GM12878 (cell line): Measurements from ENCODE around the gene ACOX1.

Experiments
- EP300 ChIP-seq, 2 experiments: fragments of 150-350 bp in 1 of 2; IDR thresholded peaks; 2 replicates each; pipeline ENCODE4 v1.6.1; 2011 to 2012; ENCODE audit warnings: low read depth in 2 of 2, low read length in 2 of 2, borderline replicate concordance in 1 of 2, improper control_type of control experiment in 1 of 2, inconsistent platforms in 1 of 2; ENCODE audit not compliant: control insufficient read depth in 1 of 2
- MYC ChIP-seq: IDR thresholded peaks from 2 replicates; pipeline ENCODE4 v1.6.1; 2011; ENCODE audit warnings: mild to moderate bottlenecking, low read length, moderate library complexity, inconsistent platforms; ENCODE audit not compliant: insufficient read depth, insufficient replicate concordance, insufficient read length, severe bottlenecking
- PAX5 ChIP-seq: IDR thresholded peaks from 2 replicates; pipeline ENCODE4 v1.6.1; 2011; ENCODE audit warnings: low read depth, low read length, borderline replicate concordance
- POLR2AphosphoS5 ChIP-seq: IDR thresholded peaks from 2 replicates; pipeline ENCODE4 v1.6.1; 2011; ENCODE audit warnings: mild to moderate bottlenecking, low read length, inconsistent platforms
- REST ChIP-seq: IDR thresholded peaks from 2 replicates; pipeline ENCODE4 v1.6.1; 2012; ENCODE audit warnings: mild to moderate bottlenecking, low read depth, low read length
- YY1 ChIP-seq: IDR thresholded peaks from 2 replicates; pipeline ENCODE4 v1.6.1; 2011; ENCODE audit warnings: low read depth, mild to moderate bottlenecking, low read length
- TF ChIP-seq, protein P1 (sequence below), 3 experiments: IDR thresholded peaks in 2 of 3; conservative IDR thresholded peaks in 1 of 3; 2 replicates each; pipeline ENCODE4 v1.5.1; 2011; ENCODE audit warnings: low read depth in 3 of 3, low read length in 3 of 3, mild to moderate bottlenecking in 3 of 3, control low read depth in 2 of 3, moderate library complexity in 2 of 3, inconsistent platforms in 1 of 3, mixed read lengths in 1 of 3; ENCODE audit not compliant: control insufficient read depth in 2 of 3, insufficient read depth in 1 of 3; ENCODE audit errors: extremely low read depth in 1 of 3
- TF ChIP-seq, protein P2 (sequence below): fragments of 450-650 bp; IDR thresholded peaks from 2 replicates; pipeline ENCODE4 v1.6.1; 2017; ENCODE audit warnings: low read depth, mild to moderate bottlenecking, moderate library complexity

- TF ChIP-seq REST, result no peak
- no peak for TF ChIP-seq PAX5
- TF ChIP-seq, protein P1, sequence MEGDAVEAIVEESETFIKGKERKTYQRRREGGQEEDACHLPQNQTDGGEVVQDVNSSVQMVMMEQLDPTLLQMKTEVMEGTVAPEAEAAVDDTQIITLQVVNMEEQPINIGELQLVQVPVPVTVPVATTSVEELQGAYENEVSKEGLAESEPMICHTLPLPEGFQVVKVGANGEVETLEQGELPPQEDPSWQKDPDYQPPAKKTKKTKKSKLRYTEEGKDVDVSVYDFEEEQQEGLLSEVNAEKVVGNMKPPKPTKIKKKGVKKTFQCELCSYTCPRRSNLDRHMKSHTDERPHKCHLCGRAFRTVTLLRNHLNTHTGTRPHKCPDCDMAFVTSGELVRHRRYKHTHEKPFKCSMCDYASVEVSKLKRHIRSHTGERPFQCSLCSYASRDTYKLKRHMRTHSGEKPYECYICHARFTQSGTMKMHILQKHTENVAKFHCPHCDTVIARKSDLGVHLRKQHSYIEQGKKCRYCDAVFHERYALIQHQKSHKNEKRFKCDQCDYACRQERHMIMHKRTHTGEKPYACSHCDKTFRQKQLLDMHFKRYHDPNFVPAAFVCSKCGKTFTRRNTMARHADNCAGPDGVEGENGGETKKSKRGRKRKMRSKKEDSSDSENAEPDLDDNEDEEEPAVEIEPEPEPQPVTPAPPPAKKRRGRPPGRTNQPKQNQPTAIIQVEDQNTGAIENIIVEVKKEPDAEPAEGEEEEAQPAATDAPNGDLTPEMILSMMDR (IDR thresholded peaks at IDR 0.05 in 2 of 3, conservative IDR thresholded peaks at IDR 0.05 in 1 of 3; ENCODE audit: control insufficient read depth in 2 of 3, extremely low read depth in 1 of 3, insufficient read depth in 1 of 3, low read depth in 3 of 3, low read length in 3 of 3), result no peak
- TF ChIP-seq MYC, result no peak
- TF ChIP-seq, protein P2, sequence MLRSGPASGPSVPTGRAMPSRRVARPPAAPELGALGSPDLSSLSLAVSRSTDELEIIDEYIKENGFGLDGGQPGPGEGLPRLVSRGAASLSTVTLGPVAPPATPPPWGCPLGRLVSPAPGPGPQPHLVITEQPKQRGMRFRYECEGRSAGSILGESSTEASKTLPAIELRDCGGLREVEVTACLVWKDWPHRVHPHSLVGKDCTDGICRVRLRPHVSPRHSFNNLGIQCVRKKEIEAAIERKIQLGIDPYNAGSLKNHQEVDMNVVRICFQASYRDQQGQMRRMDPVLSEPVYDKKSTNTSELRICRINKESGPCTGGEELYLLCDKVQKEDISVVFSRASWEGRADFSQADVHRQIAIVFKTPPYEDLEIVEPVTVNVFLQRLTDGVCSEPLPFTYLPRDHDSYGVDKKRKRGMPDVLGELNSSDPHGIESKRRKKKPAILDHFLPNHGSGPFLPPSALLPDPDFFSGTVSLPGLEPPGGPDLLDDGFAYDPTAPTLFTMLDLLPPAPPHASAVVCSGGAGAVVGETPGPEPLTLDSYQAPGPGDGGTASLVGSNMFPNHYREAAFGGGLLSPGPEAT, result no peak
- TF ChIP-seq EP300 (IDR thresholded peaks at IDR 0.05; ENCODE audit: borderline replicate concordance in 1 of 2, control insufficient read depth in 1 of 2, low read depth in 2 of 2, low read length in 2 of 2), result no peak
- no peak for TF ChIP-seq YY1
- TF ChIP-seq POLR2AphosphoS5, result no peak
Measured at GRCh38 chr17:75965468-75965867, 13.5 kb downstream of the ACOX1 start.
